PFSK-1 (cell line): ENCODE data around the gene LRRC27.

Experiments used
- FOXP2 ChIP-seq: optimal IDR thresholded peaks from 2 replicates; pipeline ENCODE3; 2011; ENCODE audit warnings: borderline replicate concordance, control low read depth, inconsistent platforms; ENCODE audit not compliant: insufficient read depth; ENCODE audit errors: extremely low read length, extremely low read depth
- POLR2AphosphoS5 ChIP-seq: IDR thresholded peaks from 2 replicates; pipeline ENCODE4 v1.6.1; 2012; ENCODE audit warnings: low read depth, mild to moderate bottlenecking, control low read depth, low read length, moderate library complexity
- SIN3A ChIP-seq: IDR thresholded peaks from 2 replicates; pipeline ENCODE4 v1.6.1; 2012; ENCODE audit warnings: mild to moderate bottlenecking, low read length, moderate library complexity, borderline replicate concordance; ENCODE audit not compliant: insufficient read depth
- TAF1 ChIP-seq: IDR thresholded peaks from 2 replicates; pipeline ENCODE4 v1.6.1; 2012; ENCODE audit warnings: low read length, control low read depth, borderline replicate concordance; ENCODE audit not compliant: insufficient read depth
- TF ChIP-seq, protein P1 (sequence below), 2 experiments: IDR thresholded peaks; 2 replicates each; pipeline versions ENCODE4 v1.6.1 to v1.8.0; 2011 to 2012; ENCODE audit warnings: low read depth in 2 of 2, low read length in 2 of 2, control low read depth in 1 of 2, inconsistent platforms in 1 of 2, mild to moderate bottlenecking in 1 of 2, moderate library complexity in 1 of 2; ENCODE audit not compliant: insufficient read depth in 1 of 2

LRRC27 gene

DNA sequence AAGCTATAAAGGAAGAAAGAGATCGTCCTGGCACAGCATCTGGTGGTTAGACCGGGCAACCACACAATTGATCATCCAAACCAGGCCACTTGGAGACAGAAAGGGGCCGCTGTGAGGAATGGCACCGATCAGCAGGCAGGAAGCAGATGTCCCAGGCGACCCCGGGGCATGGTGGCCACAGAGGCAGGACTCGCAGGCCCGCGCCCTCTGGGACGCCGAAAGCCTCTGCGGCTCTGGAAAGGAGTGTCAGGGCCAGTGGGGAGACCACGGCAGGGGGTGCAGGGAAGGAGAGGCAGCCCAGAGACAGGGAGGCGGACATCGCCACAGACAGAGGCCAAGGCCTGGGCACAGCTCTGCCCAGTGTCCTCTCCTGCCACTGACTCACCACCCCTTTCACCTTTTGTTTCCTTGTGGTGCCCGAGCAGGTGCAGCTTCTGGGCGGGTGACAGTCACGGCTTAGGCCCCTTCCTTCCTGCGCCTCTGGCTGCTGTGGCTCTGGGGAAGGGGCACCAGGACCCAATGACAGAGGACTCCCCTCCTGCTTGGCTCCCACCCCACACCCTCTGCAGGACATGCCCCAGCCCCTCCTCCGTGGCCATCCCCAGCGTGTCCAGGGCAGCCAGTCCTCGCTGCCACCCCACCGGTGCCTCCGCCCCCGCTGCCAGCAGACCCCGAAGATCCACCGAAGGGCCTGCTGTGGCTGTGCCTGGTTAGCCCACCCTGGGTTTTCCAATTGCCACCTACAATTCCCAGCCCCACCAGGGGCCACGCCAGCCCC is 35.1 kb upstream of the LRRC27 start:
- TF ChIP-seq, protein P1, sequence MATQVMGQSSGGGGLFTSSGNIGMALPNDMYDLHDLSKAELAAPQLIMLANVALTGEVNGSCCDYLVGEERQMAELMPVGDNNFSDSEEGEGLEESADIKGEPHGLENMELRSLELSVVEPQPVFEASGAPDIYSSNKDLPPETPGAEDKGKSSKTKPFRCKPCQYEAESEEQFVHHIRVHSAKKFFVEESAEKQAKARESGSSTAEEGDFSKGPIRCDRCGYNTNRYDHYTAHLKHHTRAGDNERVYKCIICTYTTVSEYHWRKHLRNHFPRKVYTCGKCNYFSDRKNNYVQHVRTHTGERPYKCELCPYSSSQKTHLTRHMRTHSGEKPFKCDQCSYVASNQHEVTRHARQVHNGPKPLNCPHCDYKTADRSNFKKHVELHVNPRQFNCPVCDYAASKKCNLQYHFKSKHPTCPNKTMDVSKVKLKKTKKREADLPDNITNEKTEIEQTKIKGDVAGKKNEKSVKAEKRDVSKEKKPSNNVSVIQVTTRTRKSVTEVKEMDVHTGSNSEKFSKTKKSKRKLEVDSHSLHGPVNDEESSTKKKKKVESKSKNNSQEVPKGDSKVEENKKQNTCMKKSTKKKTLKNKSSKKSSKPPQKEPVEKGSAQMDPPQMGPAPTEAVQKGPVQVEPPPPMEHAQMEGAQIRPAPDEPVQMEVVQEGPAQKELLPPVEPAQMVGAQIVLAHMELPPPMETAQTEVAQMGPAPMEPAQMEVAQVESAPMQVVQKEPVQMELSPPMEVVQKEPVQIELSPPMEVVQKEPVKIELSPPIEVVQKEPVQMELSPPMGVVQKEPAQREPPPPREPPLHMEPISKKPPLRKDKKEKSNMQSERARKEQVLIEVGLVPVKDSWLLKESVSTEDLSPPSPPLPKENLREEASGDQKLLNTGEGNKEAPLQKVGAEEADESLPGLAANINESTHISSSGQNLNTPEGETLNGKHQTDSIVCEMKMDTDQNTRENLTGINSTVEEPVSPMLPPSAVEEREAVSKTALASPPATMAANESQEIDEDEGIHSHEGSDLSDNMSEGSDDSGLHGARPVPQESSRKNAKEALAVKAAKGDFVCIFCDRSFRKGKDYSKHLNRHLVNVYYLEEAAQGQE (IDR thresholded peaks at IDR 0.05; ENCODE audit: insufficient read depth in 1 of 2, low read depth in 2 of 2, low read length in 2 of 2) = no peak
- TF ChIP-seq SIN3A (no peak), TAF1 (no peak), FOXP2 (no peak), POLR2AphosphoS5 (no peak)

GRCh38 chr10:132297526-132297925 is 34.5 kb upstream of the LRRC27 start:
- TF ChIP-seq TAF1 = no peak
- TF ChIP-seq POLR2AphosphoS5 = no peak
- no peak for TF ChIP-seq FOXP2
- TF ChIP-seq, protein P1 (IDR thresholded peaks at IDR 0.05; ENCODE audit: insufficient read depth in 1 of 2, low read depth in 2 of 2, low read length in 2 of 2) = no peak
- TF ChIP-seq SIN3A = no peak

GRCh38 chr10:132298038-132298881 is 33.7 kb upstream of the LRRC27 start:
- no peak for TF ChIP-seq SIN3A
- TF ChIP-seq, protein P1 (IDR thresholded peaks at IDR 0.05; ENCODE audit: insufficient read depth in 1 of 2, low read depth in 2 of 2, low read length in 2 of 2) = no peak
- TF ChIP-seq POLR2AphosphoS5 = no peak
- no peak for TF ChIP-seq FOXP2
- TF ChIP-seq TAF1 = no peak

DNA sequence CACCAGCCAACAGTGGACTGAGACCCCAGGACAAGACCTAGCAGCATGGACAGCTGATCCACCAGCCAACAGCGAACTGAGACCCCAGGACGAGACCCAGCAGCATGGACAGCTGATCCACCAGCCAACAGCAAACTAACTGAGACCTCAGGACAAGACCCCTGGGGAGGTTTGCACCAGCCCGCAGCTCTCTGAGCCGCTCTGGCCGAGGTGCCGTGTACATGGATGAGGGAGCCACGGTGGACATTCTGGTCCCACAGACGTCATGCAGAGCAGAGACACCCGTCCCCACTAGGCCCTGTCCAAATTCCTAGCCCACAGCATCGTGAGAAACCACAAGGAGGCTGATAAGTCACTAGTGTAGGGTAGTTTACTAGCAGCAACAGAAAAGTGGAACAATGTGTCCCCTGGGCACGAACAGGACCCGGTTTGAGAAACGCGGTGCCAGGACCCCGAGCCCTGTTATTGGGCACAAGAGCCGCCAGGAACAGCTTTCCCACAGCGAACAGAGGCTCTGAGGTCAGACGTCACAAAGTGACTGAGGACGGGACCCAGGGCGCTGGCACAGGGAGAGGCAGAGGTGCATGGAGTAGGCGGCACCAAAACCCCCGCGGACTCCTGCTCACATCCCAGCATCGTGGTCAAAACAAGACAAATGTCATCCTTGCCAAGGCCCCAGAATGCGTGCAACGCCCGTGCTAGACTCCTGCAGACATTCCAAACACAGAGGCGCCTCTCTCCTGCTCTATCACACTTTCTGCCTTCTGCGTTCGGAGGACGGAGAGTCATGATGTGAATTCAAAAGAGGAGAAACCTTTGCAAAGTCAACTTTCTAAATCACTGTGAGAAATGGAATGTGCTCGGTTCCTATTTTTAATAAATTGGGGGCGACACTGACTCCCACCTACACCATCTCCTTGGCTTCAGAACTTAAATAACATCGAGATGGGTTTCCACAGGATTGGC is 32.3 kb upstream of the LRRC27 start:
- TF ChIP-seq SIN3A = no peak
- no peak for TF ChIP-seq FOXP2
- TF ChIP-seq, protein P1 (IDR thresholded peaks at IDR 0.05; ENCODE audit: insufficient read depth in 1 of 2, low read depth in 2 of 2, low read length in 2 of 2) = no peak
- TF ChIP-seq TAF1 = no peak
- TF ChIP-seq POLR2AphosphoS5 = no peak
